MCF 10A (cell line): Measurements from ENCODE around the gene PCSK7. TPM values are rescaled to one million over a fixed set of nuclear protein-coding genes. Genes with fewer than 3 reads are reported as not detected.
"Not testable (repeated sequence)": the region's sequence is repeated elsewhere in the genome, so short reads cannot be mapped to it uniquely, and the experiment has no call there.

Source experiments
- BruUV-seq: library from RNA; stranded (reverse); fragments of 400-500 nt; replicated peaks from 2 replicates; lab custom pipeline; 2021; lab: Mats Ljungman, UMichigan
- CTCF ChIA-PET: fragments of 300-600 bp; sonication (Branson Sonifier 250); formaldehyde crosslinking; extraction: SDS; loops from one replicate; lab custom pipeline; 2021; ENCODE audit warnings: antibody characterized with exemption, inconsistent platforms; lab: Yijun Ruan, JAX
- POLR2A ChIA-PET: fragments of 300-600, 350-650 bp; sonication (Branson Sonifier 250); formaldehyde crosslinking; extraction: SDS; loops from one replicate; lab custom pipeline; 2020; ENCODE audit warnings: antibody characterized with exemption, inconsistent platforms; lab: Yijun Ruan, JAX
- DNase-seq: peaks from one replicate; pipeline ENCODE4 v3.0.0-alpha.2; 2018; ENCODE audit not compliant: unreplicated experiment
- H3K27ac Mint-ChIP-seq: one replicate; pipeline ENCODE4 v1.8.0; 2022; ENCODE audit warnings: mild to moderate bottlenecking, low read depth, mixed read lengths; ENCODE audit not compliant: unreplicated experiment
- H3K27me3 Mint-ChIP-seq: one replicate; pipeline ENCODE4 v1.8.0; 2022; ENCODE audit warnings: mixed read lengths; ENCODE audit not compliant: insufficient read depth, unreplicated experiment
- H3K36me3 Mint-ChIP-seq: one replicate; pipeline ENCODE4 v1.8.0; 2022; ENCODE audit warnings: mild to moderate bottlenecking, moderate library complexity, mixed read lengths; ENCODE audit not compliant: insufficient read depth, unreplicated experiment
- H3K4me1 Mint-ChIP-seq: one replicate; pipeline ENCODE4 v1.8.0; 2022; ENCODE audit warnings: mixed read lengths; ENCODE audit not compliant: insufficient read depth, unreplicated experiment
- H3K4me3 Mint-ChIP-seq: one replicate; pipeline ENCODE4 v1.8.0; 2022; ENCODE audit warnings: mild to moderate bottlenecking, moderate library complexity, mixed read lengths; ENCODE audit not compliant: unreplicated experiment
- H3K9me3 Mint-ChIP-seq: one replicate; pipeline ENCODE4 v1.8.0; 2022; ENCODE audit warnings: mixed read lengths; ENCODE audit not compliant: unreplicated experiment
- CTCF ChIP-seq: fragments of 200-600 bp; IDR thresholded peaks from one replicate; pipeline ENCODE4 v1.8.0; 2022; ENCODE audit warnings: antibody characterized with exemption, mild to moderate bottlenecking; ENCODE audit not compliant: unreplicated experiment
- intact Hi-C: fragments of 100-400 bp; cut with micrococcal nuclease; formaldehyde crosslinking; loops from 2 replicates; pipeline ENCODE4 v1.14.1; 2022
- total RNA-seq: library from RNA; stranded (reverse); gene quantifications from 2 replicates; pipeline ENCODE4 v1.2.3, GENCODE V29; 2022

Gene PCSK7
- total RNA-seq, 1 experiment from 2014 or later: 58.6 TPM

DNA sequence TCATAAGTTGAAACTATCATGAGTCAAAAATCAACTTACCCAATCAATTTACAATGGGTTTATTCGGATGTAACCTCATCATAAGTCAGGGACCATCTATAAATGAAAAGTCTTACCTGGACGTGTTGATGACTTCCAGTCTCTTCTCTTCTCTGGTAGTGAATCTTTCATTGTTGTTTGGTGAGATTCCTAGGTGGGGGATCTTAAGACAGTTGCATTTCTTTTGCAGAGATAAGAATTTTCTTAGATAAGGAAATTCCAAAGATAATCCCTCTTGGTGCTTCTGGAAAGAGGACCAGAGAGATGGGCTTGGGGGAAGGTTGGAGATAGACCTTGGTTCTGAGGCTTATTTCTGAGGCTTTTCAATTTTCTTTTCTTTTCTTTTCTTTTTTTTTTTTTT is 38.0 kb upstream of the PCSK7 start:
- Mint-ChIP-seq H3K9me3 (no peaks in the 10 kb centered on the region), H3K4me3 (no peak overlapping the region), H3K36me3 (peaks cover 41% of the 10 kb centered on the region), H3K27me3 (no peaks in the 10 kb centered on the region), H3K27ac (no peak overlapping the region), H3K4me1 (peaks cover 11% of the 10 kb centered on the region)
- ChIA-PET POLR2A (interaction anchor here (0.6 kb wide), 1 partner anchor 1014 kb away, joined by 3 read pairs; no protein-coding TSS in a partner anchor), CTCF (no interaction called here)
- no TSS peak for BruUV-seq
- intact Hi-C loops: no loop called here
- no peak for TF ChIP-seq CTCF
- no peak for DNase-seq

DNA sequence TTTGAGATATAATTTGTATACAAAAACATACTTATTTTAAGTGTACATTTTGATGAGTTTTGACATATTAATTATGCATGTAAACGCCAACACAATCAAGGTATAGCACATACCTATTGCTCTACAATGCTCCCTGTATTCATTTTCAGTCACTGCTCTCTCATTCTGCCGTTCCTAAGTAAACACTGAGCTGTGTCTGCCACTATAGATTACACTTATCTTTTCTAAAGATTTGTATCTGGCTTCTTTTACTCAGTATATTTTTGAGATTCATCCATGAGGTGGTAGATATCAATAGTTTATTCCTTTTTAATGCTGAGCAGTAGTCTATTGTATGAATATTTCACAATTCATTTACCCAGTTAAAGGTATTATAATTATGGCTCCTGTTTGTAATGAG is 33.9 kb upstream of the PCSK7 start:
- no peaks in the 10 kb centered on the region for H3K27me3 Mint-ChIP-seq
- intact Hi-C loops: no loop called here
- no TSS peak for BruUV-seq
- TF ChIP-seq CTCF: no peak
- H3K4me3 Mint-ChIP-seq: no peak overlapping the region
- H3K4me1 Mint-ChIP-seq: no peaks in the 10 kb centered on the region
- H3K27ac Mint-ChIP-seq: no peak overlapping the region
- ChIA-PET POLR2A (no interaction called here), CTCF (no interaction called here)
- H3K36me3 Mint-ChIP-seq: peaks cover 63% of the 10 kb centered on the region
- H3K9me3 Mint-ChIP-seq: no peaks in the 10 kb centered on the region
- no peak for DNase-seq

GRCh38 chr11:117264624-117265323 is 32.9 kb upstream of the PCSK7 start:
- DNase-seq, H3K27ac Mint-ChIP-seq, intact Hi-C loops, H3K4me1 Mint-ChIP-seq, BruUV-seq, H3K9me3 Mint-ChIP-seq, POLR2A ChIA-PET, H3K4me3 Mint-ChIP-seq, H3K27me3 Mint-ChIP-seq: not testable (repeated sequence)
- peaks cover 67% of the 10 kb centered on the region for H3K36me3 Mint-ChIP-seq
- CTCF ChIA-PET: interaction anchor here (0.6 kb wide), 1 partner anchor 39 kb away, joined by 3 read pairs; no protein-coding TSS in a partner anchor

- ChIA-PET POLR2A (interaction anchor here (1.0 kb wide), 1 partner anchor 114 kb away, joined by 3 read pairs; no protein-coding TSS in a partner anchor), CTCF (no interaction called here)
- Mint-ChIP-seq H3K27ac (no peak overlapping the region), H3K4me3 (no peak overlapping the region), H3K9me3 (no peaks in the 10 kb centered on the region), H3K27me3 (no peaks in the 10 kb centered on the region), H3K36me3 (peaks cover 60% of the 10 kb centered on the region), H3K4me1 (peaks cover 10% of the 10 kb centered on the region)
- intact Hi-C loops: no loop called here
- no peak for TF ChIP-seq CTCF
- no peak for DNase-seq
- BruUV-seq: no TSS peak
Measured at GRCh38 chr11:117259417-117259816, 27.5 kb upstream of the PCSK7 start.
